Measurements from ENCODE around the gene ROBO1.

- TF ChIP-seq POLR2A (IDR thresholded peaks at IDR 0.05; ENCODE audit: insufficient read depth in 1 of 2, low read depth in 2 of 2, low read length in 2 of 2) (no peak), RAD51 (IDR thresholded peaks at IDR 0.05; ENCODE audit: borderline replicate concordance) (no peak)
Measured at GRCh38 chr3:78908236-78908635, 859.6 kb downstream of the ROBO1 start.
